AG09319 (cell line): ENCODE data around the gene HLF.

Experiments
- DNase-seq: peaks from one replicate; pipeline ENCODE4 v3.0.0-alpha.2; 2010; ENCODE audit warnings: low read depth; ENCODE audit errors: extremely low read depth
- CTCF ChIP-seq: IDR thresholded peaks from 2 replicates; pipeline ENCODE4 v1.5.1; 2011; ENCODE audit warnings: low read depth, mild to moderate bottlenecking, inconsistent platforms, low read length, moderate library complexity

HLF gene

GRCh38 chr17:55269894-55270293 is 5.1 kb downstream of the HLF start:
- DNase-seq: no peak
- no peak for TF ChIP-seq CTCF

GRCh38 chr17:55271223-55271571 is 6.4 kb downstream of the HLF start:
- no peak for DNase-seq
- TF ChIP-seq CTCF: no peak

DNA sequence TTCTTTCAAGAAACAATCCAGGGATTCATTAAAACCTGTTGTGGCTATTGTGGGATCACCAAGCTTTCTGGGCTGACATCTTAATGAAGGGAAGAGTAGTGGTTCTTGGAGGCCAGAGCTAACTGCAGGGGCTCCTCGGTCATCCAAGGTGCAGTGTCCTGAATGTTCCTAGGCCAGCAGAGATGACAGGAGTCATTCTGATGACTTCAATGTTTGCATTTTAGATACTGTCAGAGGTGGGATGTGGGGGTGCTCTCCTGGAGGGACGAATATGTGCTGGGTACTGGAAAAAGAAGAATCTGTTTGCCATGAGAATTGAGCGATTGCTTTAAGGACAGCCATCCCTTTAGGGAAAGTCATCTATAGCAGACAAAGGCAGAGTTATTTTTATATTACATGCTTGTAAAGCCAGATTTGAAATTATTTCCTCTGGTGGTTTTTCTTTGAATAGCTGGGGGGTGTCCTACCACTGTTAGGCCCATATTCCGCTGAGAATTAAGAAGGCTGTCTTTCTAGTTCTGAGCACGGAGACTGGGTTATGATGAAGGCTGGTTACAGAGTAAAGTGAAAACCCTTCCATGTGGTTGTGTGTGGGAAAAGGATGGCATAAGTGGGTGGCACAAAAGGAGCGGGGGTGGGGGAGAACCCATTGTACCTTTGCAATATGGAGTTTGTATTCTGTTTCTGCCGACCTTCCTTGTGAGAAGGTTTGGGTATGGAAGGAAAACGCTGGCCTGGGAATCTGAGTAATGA is 7.4 kb downstream of the HLF start:
- no peak for DNase-seq
- no peak for TF ChIP-seq CTCF

- no peak for DNase-seq
- no peak for TF ChIP-seq CTCF
Measured at GRCh38 chr17:55272711-55273578, 8.2 kb downstream of the HLF start.

GRCh38 chr17:55273579-55274354 is 9.0 kb downstream of the HLF start:
- no peak for DNase-seq
- TF ChIP-seq CTCF: no peak

GRCh38 chr17:55274355-55275255 is 9.8 kb downstream of the HLF start:
- DNase-seq: no peak
- TF ChIP-seq CTCF: no peak
